HG03060 (cell line): ENCODE data around the gene SIPA1.
"Not testable (repeated sequence)": the region's sequence is repeated elsewhere in the genome, so short reads cannot be mapped to it uniquely, and the experiment has no call there.

ENCODE experiments used
- ATAC-seq: cut with Tn5 transposase; IDR thresholded peaks from one replicate; pipeline ENCODE4 v1.9.1; 2021; ENCODE audit warnings: low read depth, moderate number of reproducible peaks; ENCODE audit not compliant: unreplicated experiment

The SIPA1 gene

DNA sequence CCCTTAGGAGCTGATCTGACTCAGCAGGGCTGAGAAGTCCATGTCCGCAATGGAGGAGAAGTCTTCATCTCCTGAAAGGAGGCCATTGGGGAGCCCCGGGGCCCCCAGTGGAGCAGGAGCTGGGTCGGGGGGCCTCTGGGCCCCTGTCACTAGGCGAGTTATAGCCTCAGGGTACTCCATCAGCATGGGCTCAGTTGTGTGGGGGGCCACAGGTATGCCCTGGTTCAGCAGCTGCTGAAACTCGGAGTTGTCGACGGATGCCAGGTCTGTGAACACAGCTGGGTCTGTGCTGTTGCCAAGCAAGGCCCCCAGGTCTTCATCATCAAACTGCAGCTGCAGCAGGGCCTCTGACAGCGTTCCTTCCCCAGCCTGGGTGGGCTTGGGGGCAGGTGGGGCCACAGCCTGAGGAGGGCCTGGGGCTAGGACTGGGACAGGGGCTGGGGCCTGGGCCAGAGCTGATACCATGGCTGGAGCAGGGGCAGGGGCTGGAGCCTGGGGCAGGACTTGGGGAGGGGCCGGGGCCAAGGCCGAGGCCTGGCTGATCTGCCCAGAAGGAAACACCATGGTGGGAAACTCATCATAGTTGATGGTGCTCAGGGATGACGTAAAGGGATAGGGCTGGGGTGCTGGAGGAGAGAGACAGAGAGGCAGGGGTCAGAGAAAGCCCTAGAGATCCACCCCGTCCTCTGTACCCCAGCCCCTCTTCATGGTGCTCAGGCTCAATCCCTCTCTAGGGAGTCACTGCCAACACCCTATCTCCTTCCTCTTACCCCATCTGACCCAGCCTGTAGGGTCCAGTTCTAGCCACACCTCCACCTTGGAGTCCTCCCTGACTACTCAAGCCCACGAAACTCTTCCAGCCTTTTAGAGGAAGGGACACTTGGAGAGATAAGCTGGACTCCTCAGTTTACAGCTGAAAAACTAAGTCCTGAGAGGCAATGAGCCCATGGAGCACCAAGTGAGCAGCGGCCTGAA lies 16.8 kb downstream of the SIPA1 start:
- ATAC-seq: no peak

DNA sequence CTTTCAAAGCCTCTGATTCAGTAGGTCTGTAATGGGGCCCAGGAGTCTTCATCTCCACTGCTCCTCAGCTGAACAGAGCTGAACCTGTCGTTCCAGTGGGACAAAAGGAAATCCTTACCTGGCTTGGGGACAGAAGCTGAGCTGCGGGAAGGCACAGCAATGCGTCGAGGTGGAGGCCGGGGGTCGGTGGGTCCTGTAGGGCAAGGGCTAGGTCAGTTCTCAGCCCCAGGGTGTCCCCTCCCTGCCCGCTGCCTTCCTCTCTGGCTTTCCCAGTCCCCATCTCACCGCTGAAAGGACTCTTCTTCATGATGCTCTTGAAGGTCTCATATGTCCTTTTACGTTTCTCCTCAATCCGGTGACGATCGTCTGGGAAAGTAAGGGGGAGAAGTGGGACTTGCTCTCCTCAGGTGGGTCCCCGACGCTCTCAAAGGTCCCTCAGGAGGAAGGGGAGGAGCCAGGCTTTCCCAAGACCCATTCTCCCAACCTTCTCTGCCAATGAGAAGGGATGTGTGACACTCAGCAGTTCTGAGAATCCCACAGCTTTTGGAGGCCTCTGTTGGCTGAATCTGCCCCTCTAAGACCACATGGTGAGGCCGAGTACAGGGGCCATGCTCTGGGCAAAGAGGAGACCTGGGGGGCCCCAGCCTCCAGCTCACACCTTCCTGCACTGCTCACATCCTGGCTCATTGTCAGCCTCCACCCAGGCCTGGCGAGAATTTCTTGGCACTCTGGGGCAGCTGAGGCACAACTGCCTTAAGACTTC lies 17.9 kb downstream of the SIPA1 start:
- ATAC-seq: no peak

DNA sequence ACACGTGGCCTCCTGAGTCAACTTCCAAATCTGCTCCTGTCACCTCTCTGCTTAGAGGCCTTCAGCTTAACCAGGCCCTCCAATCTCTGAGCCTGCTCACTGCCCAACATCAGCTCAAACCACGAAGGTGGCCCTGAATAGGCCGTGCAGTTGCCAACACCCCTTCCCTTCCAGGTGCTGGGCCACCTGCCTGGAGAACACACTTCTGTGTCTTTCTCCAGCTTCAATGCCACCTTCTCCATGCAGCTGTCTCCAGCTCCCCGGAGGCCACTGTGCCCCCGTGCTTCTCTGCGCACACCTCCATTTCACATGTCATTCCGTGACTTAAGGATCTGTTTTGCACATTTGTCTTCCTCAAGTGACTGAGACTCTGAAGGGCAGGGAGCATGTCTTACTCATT lies 19.5 kb downstream of the SIPA1 start:
- ATAC-seq: no peak

DNA sequence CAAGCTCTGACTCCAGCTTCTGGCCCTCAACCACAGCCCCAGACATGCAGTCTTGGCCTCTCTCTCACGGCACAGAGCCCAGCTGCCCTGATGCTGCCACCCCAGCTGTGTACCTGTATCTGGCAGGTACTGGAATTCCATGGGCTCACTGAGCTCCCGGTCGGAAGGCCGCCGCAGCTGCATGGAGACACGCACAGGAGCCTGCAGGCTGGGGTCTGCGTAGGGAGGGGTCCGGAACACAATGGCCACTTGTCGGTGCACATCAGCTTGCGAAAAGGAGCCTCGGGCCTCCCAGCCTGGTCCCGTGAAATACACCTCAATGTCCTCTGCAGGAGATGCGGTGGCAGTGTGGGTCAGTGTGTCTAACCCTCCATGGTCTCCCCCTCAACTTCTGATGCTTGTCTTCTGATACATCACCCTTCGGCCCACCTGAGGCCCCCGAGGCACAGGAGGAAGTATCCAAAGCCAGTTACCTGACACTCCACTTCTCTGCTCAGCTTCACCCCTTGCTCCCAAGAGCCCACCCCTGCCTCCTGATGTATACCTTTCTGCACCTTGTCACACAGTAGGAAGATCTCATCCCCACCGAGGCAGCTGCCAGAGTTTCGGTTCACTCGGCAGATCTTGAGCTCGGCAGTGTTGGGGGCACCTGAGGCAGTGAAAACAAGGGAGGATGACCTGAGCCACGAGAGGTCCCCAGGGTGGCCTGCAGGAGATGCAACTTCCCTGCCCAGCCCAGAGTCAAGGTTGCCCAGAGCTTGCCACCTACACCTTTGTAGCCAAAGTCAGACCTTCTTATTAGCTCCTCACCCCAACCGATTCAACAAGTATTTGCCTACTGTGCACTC lies 20.5 kb downstream of the SIPA1 start:
- no peak for ATAC-seq

DNA sequence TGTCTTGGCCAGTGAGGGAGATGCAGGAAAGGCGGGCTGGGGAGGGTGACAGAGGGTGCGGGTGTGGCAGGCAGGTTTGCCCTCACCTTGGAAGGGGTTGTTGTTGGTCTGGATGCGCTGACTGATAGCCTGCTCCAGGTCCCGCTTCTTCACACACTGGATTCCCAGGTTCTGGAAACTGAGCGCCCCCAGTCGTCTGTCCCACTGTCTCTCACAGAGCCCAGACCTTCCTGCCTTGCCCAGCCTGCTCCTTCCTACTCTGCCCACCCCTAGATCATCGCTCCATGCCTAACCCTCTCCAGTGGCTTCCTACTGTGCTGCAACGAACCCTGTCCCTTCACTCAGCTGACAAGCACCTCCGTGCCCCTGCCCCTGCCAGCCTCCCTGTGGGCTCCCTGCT lies 22.1 kb downstream of the SIPA1 start:
- ATAC-seq: no peak

DNA sequence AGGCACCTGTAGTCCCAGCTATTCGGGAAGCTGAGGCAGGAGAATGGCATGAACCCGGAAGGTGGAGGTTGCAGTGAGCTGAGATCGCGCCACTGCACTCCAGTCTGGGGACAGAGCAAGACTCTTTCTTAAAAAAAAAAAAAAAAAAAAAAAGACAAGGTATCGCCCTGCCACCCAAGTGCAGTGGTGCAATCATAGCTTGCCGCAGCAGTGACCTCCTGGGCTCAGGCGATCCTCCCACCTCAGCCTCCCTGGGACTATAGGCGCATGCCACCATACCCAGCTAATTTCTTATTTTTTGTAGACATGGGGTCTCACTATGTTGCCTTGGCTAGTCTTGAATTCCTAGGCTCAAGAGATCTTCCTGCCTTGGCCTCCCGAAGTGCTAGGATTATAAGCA lies 23.0 kb downstream of the SIPA1 start:
- ATAC-seq: not testable (repeated sequence)

DNA sequence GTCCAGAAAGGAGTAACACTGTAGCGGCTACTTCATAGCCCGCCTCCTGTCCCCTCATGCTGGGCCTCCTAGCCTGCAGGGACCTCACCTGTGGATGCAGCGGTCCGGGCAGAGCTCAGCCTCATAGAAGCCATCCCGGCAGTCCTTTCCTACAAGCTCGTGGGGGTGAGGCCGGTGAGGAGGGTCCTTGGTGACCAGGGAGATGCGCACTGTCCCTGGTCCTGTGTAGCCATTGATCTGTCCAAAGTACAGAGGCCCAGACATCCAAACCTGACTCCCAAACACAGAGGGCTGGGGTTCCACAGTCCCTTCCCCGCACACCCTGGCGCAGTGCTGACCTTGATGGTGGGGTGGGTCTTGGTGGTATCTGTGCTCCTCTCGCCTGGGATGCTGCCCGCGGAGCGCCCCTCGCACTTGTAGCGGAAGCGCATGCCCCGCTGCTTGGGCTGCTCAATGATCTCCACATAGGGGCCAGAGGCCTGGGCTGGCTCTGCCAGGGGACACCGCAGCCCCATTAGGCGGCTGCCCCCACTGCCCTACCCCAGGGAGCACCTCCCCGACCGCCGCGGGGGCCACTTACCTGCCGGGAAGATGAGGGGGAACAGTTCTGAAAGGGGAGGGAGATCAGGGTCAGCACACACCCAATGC lies 23.8 kb downstream of the SIPA1 start:
- ATAC-seq: no peak

DNA sequence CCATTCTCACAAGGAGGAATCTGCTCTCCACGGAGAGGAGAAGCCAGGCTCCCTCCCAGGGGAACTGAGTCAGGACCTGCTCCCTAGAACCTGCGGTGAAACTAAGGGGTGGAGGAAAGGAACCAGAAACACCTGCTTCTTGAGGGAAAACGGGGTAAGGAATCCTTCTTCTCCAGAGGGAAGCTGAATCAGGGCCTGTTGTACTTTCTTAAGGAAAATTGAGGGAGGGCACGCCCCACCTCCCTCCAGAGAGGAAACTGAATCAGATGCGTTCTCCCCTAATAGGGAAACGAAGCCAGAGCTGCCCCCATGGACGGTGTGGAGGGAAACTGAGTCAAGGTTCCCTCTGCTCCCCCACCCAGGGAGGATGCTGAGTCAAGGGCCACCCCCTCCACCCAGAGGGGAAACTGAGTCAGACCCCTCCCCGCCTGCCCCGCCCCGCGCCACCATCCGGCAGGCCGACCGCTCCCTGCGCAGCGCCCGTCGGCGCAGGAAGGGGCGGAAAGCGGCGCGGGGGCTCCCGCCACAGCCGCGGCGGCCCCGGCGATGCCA lies 24.4 kb downstream of the SIPA1 start:
- no peak for ATAC-seq

DNA sequence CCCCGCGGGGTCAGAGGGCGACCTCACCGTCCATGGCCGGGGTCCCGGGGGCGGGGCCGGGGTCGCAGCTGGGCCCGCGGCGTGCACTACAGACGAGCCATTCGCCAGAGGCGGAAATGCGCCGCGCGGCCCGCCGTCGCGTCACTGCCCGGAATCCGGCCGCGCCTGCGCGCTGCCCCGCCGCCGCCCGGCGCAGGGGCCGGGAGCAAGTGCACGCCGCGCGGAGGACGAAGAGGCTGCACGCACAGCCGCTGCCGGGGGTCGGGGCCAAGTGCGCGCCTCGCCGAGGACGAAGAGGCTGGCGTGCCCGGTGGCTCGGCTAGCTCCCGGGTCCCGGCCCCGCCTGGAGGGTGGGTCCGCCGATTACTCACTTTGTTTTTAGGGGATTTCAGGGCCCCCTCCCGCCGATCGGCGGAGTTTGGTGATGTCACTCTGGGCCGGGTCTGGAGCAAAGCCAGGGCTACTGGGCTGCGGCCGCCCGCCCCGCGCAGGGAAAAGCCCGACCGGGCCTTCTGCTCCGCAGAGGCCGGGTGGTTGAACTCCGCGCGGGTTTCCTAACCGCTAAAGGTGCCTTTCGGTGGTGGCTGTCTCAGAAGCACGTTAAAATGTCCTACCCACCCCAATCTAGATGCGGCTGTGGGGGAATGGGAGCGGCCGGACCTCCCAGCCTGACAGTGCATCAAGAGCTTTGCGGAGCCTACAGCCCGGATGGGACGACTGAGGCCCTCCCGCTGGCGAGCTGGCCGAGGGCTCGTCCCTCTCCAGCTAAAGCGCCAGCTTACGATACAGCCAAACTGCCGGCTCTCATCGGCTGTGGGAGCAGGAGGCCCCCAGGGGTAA lies 25.1 kb downstream of the SIPA1 start, which contains the start of gene RELA:
RELA (minus strand) TSS at position 118 of the 840 bp plus-strand sequence; CDS start at position 34, 84 bp downstream.
- peak; percentile 65 for ATAC-seq

DNA sequence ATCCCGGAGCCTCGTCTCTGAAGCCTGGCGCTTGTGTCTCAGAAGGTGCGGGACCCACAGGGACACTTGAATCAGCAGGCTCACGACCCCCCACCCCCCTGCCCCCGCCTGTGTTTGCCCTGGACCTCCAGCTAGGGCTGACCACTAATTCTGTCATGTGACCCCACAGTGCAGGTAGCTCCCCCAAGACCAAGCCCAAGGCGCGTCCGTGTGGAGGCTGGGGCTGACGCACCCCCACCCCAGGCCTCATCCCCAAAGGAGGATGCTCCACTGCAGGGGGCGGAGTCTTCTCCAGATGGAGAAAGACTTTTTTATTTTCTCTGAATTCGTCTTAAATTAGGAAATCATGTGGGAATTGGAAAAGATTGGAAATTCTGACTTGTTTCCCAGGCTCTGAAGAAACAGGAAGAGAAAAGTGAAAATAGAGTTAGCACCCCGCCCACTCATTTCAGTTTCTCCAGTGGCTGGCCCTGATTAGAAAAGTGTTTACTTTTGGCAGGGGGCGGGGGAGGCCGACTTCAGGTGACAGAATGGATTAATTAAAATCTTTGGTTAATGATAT lies 25.8 kb downstream of the SIPA1 start:
- no peak for ATAC-seq

DNA sequence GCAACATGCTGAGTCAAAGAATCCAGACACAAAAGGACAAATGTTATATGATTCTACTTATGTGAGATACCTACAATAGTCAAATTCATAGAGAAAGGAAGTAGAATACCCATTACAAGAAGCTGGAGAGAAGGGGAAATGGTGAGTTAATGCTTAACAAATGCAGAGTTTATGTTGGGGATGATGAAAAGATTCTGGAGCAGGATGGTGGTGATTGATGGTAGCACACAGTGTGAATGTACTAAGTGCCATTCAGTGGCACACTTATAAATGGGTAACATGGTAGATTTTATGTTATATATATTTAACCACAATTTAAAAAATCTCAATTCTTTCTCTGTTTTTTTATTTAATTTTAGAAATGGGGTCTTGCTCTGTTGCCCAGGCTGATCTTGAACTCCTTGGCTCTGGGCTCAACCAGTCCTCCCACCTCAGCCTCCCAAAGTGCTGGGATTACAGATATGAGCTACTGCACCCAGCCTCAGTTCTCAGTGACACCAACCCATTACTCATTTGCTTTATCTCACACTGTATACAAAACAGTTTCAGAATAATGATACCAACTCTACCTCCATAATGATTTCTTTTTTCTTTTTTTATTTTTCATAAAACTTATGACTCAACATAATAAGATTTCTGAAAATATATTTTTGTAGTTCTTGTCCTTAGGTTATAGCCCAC lies 34.4 kb downstream of the SIPA1 start:
- no peak for ATAC-seq

DNA sequence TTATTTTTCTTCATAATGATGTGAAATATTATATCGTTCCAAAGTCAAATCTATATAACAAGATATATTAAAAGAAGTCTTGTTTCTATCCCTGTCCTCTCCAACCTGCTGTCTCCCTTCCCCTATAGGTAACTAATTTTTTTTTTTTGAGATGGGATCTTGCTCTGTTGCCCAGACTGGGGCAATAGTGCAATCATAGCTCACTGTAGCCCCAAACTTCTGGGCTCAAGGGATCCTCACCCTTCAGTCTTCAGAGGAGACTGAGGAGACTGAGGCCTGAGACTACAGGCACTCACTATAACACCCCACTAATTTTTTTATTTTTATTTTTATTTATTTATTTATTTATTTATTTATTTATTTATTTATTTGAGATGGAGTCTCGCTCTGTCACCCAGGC lies 35.1 kb downstream of the SIPA1 start:
- ATAC-seq: no peak

DNA sequence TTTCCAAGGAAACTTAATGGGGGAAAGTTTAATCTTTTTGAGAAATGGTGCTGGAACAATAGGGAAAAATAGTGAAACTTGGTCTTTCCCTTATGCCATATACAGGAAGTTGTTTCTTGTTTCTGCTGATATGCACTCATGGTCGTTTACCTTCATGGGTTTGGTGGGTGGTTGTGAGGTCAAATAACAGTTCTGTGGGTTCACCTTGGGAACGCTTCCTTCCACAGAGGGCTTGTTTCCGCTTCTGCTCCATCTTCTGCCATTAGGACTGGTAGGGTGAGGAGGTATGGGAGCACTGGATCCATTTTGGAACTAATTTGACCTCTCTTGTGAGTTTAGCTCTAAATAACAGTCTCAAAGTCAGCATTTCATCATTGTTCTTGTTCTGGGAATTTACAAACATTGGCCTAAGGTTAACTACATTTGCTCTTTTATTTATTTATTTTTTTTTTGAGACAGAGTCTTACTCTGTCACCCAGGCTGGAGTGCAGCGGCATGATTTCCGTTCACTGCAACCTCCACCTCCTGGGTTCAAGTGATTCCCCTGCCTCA lies 42.4 kb downstream of the SIPA1 start:
- ATAC-seq: no peak

DNA sequence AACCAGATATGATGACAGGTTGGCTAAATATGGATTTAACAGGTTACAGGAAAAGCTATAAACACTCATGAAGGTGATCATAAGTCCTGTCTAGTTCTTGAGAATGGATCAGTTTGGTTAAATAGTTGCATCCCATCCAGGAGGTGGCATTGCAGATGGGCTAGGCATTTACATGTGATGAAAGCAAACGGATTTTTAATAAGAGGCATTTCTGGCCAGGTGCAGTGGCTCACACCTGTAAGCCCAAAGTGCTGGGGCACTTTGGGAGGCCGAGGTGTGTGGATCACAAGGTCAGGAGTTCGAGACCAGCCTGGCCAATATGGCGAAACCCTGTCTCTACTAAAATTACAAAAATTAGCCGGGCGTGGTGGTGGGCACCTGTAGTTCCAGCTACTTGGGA lies 45.6 kb downstream of the SIPA1 start:
- not testable (repeated sequence) for ATAC-seq

DNA sequence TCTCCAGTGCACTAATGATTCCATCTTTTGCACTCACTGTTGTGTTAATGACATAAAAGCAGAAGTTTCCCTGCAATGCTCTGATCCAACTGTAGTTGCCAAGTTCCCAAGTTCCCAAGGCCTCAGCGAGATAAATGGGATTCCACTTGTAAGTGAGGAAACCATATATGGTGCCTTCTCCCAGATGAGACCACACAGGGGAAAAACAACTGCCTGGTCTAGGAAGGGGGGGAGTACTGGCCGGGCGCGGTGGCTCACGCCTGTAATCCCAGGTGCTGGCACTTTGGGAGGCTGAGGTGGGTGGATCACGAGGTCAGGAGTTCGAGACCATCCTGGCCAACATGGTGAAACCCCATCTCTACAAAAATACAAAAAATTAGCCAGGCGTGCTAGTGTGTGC lies 48.1 kb downstream of the SIPA1 start:
- ATAC-seq: no peak

DNA sequence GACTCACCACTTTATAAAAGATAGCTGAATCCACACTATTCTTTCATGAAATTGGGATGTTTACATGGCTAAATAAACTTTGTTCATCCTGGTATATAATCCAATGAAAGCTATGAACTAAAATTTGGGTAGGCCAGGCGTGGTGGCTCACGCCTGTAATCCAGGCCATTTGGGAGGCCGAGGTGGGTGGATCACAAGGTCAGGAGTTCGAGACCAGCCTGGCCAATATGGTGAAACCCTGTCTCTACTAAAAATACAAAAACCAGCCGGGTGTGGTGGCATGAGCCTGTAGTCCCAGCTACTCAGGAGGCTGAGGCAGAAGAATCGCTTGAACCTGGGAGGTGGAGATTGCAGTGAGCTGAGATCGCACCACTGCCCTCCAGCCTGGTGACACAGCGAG lies 53.9 kb downstream of the SIPA1 start:
- not testable (repeated sequence) for ATAC-seq

DNA sequence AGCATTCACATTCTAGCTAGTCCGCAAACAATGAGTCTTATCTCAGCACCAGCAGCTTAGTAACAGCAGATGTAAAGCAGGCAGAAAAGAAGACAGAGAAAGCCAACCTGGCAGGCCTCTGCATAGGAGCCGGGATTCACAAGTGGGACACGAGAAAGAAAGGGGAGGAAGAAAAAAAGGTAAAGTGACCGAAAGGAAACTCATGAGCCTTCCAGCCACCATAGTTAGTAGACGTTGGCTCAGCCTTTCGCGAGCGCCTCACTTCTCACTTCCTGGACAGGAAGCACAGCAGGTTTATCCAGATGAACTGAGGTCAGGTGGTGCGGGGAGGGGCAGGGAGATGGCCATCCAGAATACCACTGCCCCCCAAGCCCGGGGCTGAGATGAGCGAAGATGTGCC lies 54.5 kb downstream of the SIPA1 start:
- no peak for ATAC-seq
